ENCODE data around the gene MIER3. TPM values are rescaled to one million over a fixed set of nuclear protein-coding genes. Genes with fewer than 3 reads are reported as not detected.
"Not testable (repeated sequence)": the region's sequence is repeated elsewhere in the genome, so short reads cannot be mapped to it uniquely, and the experiment has no call there.

The MIER3 gene
- total RNA-seq, 1 donor from 2014 or later: 22.2 TPM

DNA sequence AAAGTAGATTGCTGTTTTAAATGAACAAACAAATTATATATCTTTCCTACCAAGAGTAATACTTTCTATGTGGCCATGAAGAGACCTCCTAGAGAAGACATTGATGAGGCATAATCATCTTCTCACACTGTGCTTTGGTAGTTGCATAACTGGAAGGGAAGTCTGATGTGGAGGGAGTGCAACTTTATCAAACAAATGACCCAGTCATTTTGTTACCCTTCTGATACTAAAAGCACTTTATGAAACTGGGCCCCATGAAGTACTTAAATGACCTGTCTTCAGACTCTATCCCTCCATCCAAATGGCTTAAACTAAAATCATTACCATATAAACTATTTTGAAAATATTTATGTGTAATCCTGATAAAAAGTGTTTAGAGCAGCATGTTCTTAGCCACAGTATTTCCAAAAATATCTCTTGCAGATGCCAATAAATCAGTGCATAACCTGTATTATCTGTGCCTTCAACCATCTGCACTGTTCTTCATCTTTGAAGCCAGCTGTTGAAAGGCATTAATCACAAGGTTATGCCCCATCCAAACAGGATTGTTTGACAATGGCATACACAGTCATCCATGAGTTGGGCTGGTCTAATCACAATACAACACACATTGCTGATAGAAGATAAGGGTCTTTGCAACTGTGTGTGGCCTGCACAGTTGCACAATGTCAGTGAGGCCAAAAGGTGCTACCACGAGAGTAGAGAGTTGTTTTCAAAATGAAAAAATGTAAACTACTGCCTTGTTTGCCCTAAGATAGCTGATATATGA lies 31.9 kb upstream of the MIER3 start:
- POLR2A ChIA-PET: no interaction called here
- Mint-ChIP-seq H3K4me1 (peaks cover 15% of the 10 kb centered on the region), H3K27me3 (no peaks in the 10 kb centered on the region), H3K36me3 (ENCODE audit: low read depth) (no peaks in the 10 kb centered on the region), H3K9me3 (no peaks in the 10 kb centered on the region), H3K4me3 (no peak overlapping the region), H3K27ac (no peak overlapping the region)
- intact Hi-C loops (cut with micrococcal nuclease): no loop called here
- CTCF ChIA-PET: no interaction called here
- DNase-seq (no peak), ATAC-seq (ENCODE audit: low read depth) (no peak)
- TF ChIP-seq, protein P1, sequence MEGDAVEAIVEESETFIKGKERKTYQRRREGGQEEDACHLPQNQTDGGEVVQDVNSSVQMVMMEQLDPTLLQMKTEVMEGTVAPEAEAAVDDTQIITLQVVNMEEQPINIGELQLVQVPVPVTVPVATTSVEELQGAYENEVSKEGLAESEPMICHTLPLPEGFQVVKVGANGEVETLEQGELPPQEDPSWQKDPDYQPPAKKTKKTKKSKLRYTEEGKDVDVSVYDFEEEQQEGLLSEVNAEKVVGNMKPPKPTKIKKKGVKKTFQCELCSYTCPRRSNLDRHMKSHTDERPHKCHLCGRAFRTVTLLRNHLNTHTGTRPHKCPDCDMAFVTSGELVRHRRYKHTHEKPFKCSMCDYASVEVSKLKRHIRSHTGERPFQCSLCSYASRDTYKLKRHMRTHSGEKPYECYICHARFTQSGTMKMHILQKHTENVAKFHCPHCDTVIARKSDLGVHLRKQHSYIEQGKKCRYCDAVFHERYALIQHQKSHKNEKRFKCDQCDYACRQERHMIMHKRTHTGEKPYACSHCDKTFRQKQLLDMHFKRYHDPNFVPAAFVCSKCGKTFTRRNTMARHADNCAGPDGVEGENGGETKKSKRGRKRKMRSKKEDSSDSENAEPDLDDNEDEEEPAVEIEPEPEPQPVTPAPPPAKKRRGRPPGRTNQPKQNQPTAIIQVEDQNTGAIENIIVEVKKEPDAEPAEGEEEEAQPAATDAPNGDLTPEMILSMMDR (IDR thresholded peaks at IDR 0.05): no peak

DNA sequence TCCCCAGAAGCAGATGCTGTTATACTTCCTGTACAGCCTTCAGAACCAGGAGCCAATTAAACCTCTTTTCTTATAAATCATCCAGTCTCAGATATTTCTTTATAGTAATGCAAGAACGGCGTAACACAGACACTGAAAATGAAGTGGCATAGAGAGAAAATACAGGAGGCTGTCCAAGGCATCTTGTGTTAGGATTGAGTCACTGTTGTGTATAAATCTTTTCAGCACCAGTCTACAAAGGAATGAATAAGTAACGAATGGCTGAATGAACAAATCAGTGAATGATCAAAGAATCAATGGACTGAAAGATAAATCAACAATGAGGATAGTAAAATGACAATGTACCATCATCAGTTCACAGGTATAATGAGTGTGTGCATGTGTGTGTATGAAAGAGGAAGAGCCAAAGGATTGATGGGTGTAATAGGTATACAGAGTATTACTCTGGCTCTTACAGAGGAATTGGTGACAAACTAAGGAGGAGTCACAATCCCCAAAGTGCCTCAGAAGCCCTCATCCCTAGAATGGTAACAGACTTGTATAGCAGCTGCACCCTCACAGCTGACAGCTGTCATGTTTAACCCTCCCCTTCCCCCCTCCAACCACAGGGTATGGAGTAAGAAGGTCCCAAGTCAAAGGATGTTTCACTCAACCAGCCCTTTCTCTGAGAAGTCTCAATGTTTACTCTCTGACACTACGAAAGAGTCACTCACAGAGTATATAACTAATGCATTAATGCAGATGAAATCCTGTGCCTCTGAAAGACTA lies 29.8 kb upstream of the MIER3 start:
- no peak for ATAC-seq (ENCODE audit: low read depth)
- Mint-ChIP-seq H3K36me3 (ENCODE audit: low read depth) (no peaks in the 10 kb centered on the region), H3K4me3 (no peak overlapping the region), H3K27me3 (no peaks in the 10 kb centered on the region), H3K27ac (no peak overlapping the region), H3K4me1 (peaks cover 9% of the 10 kb centered on the region), H3K9me3 (no peaks in the 10 kb centered on the region)
- intact Hi-C loops (cut with micrococcal nuclease): no loop called here
- DNase-seq: no peak
- TF ChIP-seq, protein P1 (IDR thresholded peaks at IDR 0.05): no peak
- POLR2A ChIA-PET: no interaction called here
- CTCF ChIA-PET: no interaction called here

GRCh38 chr5:56979968-56980367 lies 28.0 kb upstream of the MIER3 start:
- Mint-ChIP-seq H3K4me1 (no peaks in the 10 kb centered on the region), H3K9me3 (no peaks in the 10 kb centered on the region), H3K36me3 (ENCODE audit: low read depth) (no peaks in the 10 kb centered on the region), H3K27me3 (no peaks in the 10 kb centered on the region), H3K27ac (no peak overlapping the region), H3K4me3 (no peak overlapping the region)
- intact Hi-C loops (cut with micrococcal nuclease): no loop called here
- ChIA-PET CTCF (no interaction called here), POLR2A (no interaction called here)
- ATAC-seq (ENCODE audit: low read depth) (no peak), DNase-seq (no peak)
- TF ChIP-seq, protein P1 (IDR thresholded peaks at IDR 0.05): no peak

- intact Hi-C loops (cut with micrococcal nuclease): not testable (repeated sequence)
Measured at GRCh38 chr5:56979526-56979925, 27.6 kb upstream of the MIER3 start.

GRCh38 chr5:56977822-56978221 lies 25.9 kb upstream of the MIER3 start:
- intact Hi-C loops (cut with micrococcal nuclease): no loop called here
- ATAC-seq (ENCODE audit: low read depth) (no peak), DNase-seq (no peak)
- Mint-ChIP-seq H3K27ac (no peak overlapping the region), H3K4me3 (no peak overlapping the region), H3K9me3 (no peaks in the 10 kb centered on the region), H3K27me3 (no peaks in the 10 kb centered on the region), H3K4me1 (no peaks in the 10 kb centered on the region), H3K36me3 (ENCODE audit: low read depth) (no peaks in the 10 kb centered on the region)
- ChIA-PET CTCF (no interaction called here), POLR2A (no interaction called here)
- TF ChIP-seq, protein P1 (IDR thresholded peaks at IDR 0.05): no peak

More at GRCh38 chr5:56979526-56979925, 27.6 kb upstream of the MIER3 start:
- POLR2A ChIA-PET; CTCF ChIA-PET; H3K9me3 Mint-ChIP-seq; H3K27ac Mint-ChIP-seq; DNase-seq; H3K36me3 Mint-ChIP-seq (ENCODE audit: low read depth); H3K4me3 Mint-ChIP-seq; H3K4me1 Mint-ChIP-seq; H3K27me3 Mint-ChIP-seq; ATAC-seq (ENCODE audit: low read depth): not testable (repeated sequence)

All from activated B cell treated with CpG ODN at 0.5 μM for 24 hours (primary cell).